ENCODE results near the gene CYB5A.
"Not testable (repeated sequence)": the region's sequence is repeated elsewhere in the genome, so short reads cannot be mapped to it uniquely, and the experiment has no call there.

Gene CYB5A

GRCh38 chr18:74290021-74290420 is 1.7 kb downstream of the CYB5A start:
- Histone ChIP-seq H3K4me3 (ENCODE audit: low read length) (no peak overlapping the region), H3K4me1 (ENCODE audit: insufficient read depth, low read length) (peaks cover 10% of the 10 kb centered on the region), H3K9me3 (ENCODE audit: low read length) (peaks cover 2% of the 10 kb centered on the region)

GRCh38 chr18:74289137-74289536 is 2.6 kb downstream of the CYB5A start:
- Histone ChIP-seq H3K4me1 (ENCODE audit: insufficient read depth, low read length) (peaks cover 19% of the 10 kb centered on the region), H3K27me3 (ENCODE audit: insufficient read depth, low read length) (peaks cover 2% of the 10 kb centered on the region), H2AFZ (ENCODE audit: low read depth, low read length) (no peak overlapping the region), H3K9me3 (ENCODE audit: low read length) (peaks cover 2% of the 10 kb centered on the region), H3K36me3 (ENCODE audit: insufficient read depth, low read length) (no peaks in the 10 kb centered on the region), H3K4me3 (ENCODE audit: low read length) (no peak overlapping the region)

More at GRCh38 chr18:74290021-74290420, 1.7 kb downstream of the CYB5A start:
- no peak overlapping the region for H2AFZ ChIP-seq (ENCODE audit: low read depth, low read length)
- H3K27me3 ChIP-seq (ENCODE audit: insufficient read depth, low read length): peaks cover 6% of the 10 kb centered on the region
- H3K36me3 ChIP-seq (ENCODE audit: insufficient read depth, low read length): no peaks in the 10 kb centered on the region

- no peak overlapping the region for H3K4me3 ChIP-seq (ENCODE audit: low read length)
- no peak overlapping the region for H2AFZ ChIP-seq (ENCODE audit: low read depth, low read length)
- peaks cover 2% of the 10 kb centered on the region for H3K9me3 ChIP-seq (ENCODE audit: low read length)
- peaks cover 22% of the 10 kb centered on the region for H3K4me1 ChIP-seq (ENCODE audit: insufficient read depth, low read length)
- H3K36me3 ChIP-seq (ENCODE audit: insufficient read depth, low read length): no peaks in the 10 kb centered on the region
- H3K27me3 ChIP-seq (ENCODE audit: insufficient read depth, low read length): peaks cover 2% of the 10 kb centered on the region
These were observed 3.0 kb downstream of the CYB5A start for GRCh38 chr18:74288730-74289129.

GRCh38 chr18:74288041-74288440 is 3.7 kb downstream of the CYB5A start:
- H3K4me1 ChIP-seq (ENCODE audit: insufficient read depth, low read length): peaks cover 25% of the 10 kb centered on the region
- H3K4me3 ChIP-seq (ENCODE audit: low read length): no peak overlapping the region
- no peaks in the 10 kb centered on the region for H3K27me3 ChIP-seq (ENCODE audit: insufficient read depth, low read length)
- H2AFZ ChIP-seq (ENCODE audit: low read depth, low read length): no peak overlapping the region
- H3K9me3 ChIP-seq (ENCODE audit: low read length): peaks cover 2% of the 10 kb centered on the region
- no peaks in the 10 kb centered on the region for H3K36me3 ChIP-seq (ENCODE audit: insufficient read depth, low read length)

GRCh38 chr18:74286856-74287255 is 4.9 kb downstream of the CYB5A start:
- H3K36me3 ChIP-seq (ENCODE audit: insufficient read depth, low read length): no peaks in the 10 kb centered on the region
- no peak overlapping the region for H2AFZ ChIP-seq (ENCODE audit: low read depth, low read length)
- H3K9me3 ChIP-seq (ENCODE audit: low read length): no peaks in the 10 kb centered on the region
- no peak overlapping the region for H3K4me3 ChIP-seq (ENCODE audit: low read length)
- H3K27me3 ChIP-seq (ENCODE audit: insufficient read depth, low read length): no peaks in the 10 kb centered on the region
- H3K4me1 ChIP-seq (ENCODE audit: insufficient read depth, low read length): peaks cover 22% of the 10 kb centered on the region

GRCh38 chr18:74286106-74286855 is 5.5 kb downstream of the CYB5A start:
- Histone ChIP-seq H2AFZ (ENCODE audit: low read depth, low read length) (no peak overlapping the region), H3K4me1 (ENCODE audit: insufficient read depth, low read length) (peaks cover 25% of the 10 kb centered on the region), H3K9me3 (ENCODE audit: low read length) (no peaks in the 10 kb centered on the region), H3K27me3 (ENCODE audit: insufficient read depth, low read length) (no peaks in the 10 kb centered on the region), H3K36me3 (ENCODE audit: insufficient read depth, low read length) (no peaks in the 10 kb centered on the region), H3K4me3 (ENCODE audit: low read length) (no peak overlapping the region)

- not testable (repeated sequence) for H3K4me3 ChIP-seq (ENCODE audit: low read length); H3K9me3 ChIP-seq (ENCODE audit: low read length); H2AFZ ChIP-seq (ENCODE audit: low read depth, low read length); H3K27me3 ChIP-seq (ENCODE audit: insufficient read depth, low read length); H3K36me3 ChIP-seq (ENCODE audit: insufficient read depth, low read length)
- H3K4me1 ChIP-seq (ENCODE audit: insufficient read depth, low read length): peaks cover 30% of the 10 kb centered on the region
These were observed 6.2 kb downstream of the CYB5A start for GRCh38 chr18:74285583-74285982.

GRCh38 chr18:74284980-74285355 is 6.8 kb downstream of the CYB5A start:
- H3K4me3 ChIP-seq (ENCODE audit: low read length): no peak overlapping the region
- H3K27me3 ChIP-seq (ENCODE audit: insufficient read depth, low read length): no peaks in the 10 kb centered on the region

GRCh38 chr18:74284191-74284979 is 7.4 kb downstream of the CYB5A start:
- H3K36me3 ChIP-seq (ENCODE audit: insufficient read depth, low read length): no peaks in the 10 kb centered on the region
- no peaks in the 10 kb centered on the region for H3K9me3 ChIP-seq (ENCODE audit: low read length)
- no peak overlapping the region for H3K4me3 ChIP-seq (ENCODE audit: low read length)
- H3K27me3 ChIP-seq (ENCODE audit: insufficient read depth, low read length): no peaks in the 10 kb centered on the region
- peaks cover 30% of the 10 kb centered on the region for H3K4me1 ChIP-seq (ENCODE audit: insufficient read depth, low read length)
- peak overlapping the region; percentile 6 for H2AFZ ChIP-seq (ENCODE audit: low read depth, low read length)

More at GRCh38 chr18:74284980-74285355, 6.8 kb downstream of the CYB5A start:
- Histone ChIP-seq H3K36me3 (ENCODE audit: insufficient read depth, low read length) (no peaks in the 10 kb centered on the region), H3K4me1 (ENCODE audit: insufficient read depth, low read length) (peaks cover 30% of the 10 kb centered on the region), H2AFZ (ENCODE audit: low read depth, low read length) (peak overlapping the region; percentile 6), H3K9me3 (ENCODE audit: low read length) (no peaks in the 10 kb centered on the region)

- Histone ChIP-seq H2AFZ (ENCODE audit: low read depth, low read length) (no peak overlapping the region), H3K4me1 (ENCODE audit: insufficient read depth, low read length) (peaks cover 30% of the 10 kb centered on the region), H3K27me3 (ENCODE audit: insufficient read depth, low read length) (no peaks in the 10 kb centered on the region)
These were observed 8.1 kb downstream of the CYB5A start for GRCh38 chr18:74283646-74284045.

GRCh38 chr18:74282755-74283554 is 8.8 kb downstream of the CYB5A start:
- Histone ChIP-seq H3K9me3 (ENCODE audit: low read length) (no peaks in the 10 kb centered on the region), H3K4me1 (ENCODE audit: insufficient read depth, low read length) (peaks cover 30% of the 10 kb centered on the region), H2AFZ (ENCODE audit: low read depth, low read length) (no peak overlapping the region), H3K36me3 (ENCODE audit: insufficient read depth, low read length) (no peaks in the 10 kb centered on the region), H3K27me3 (ENCODE audit: insufficient read depth, low read length) (no peaks in the 10 kb centered on the region), H3K4me3 (ENCODE audit: low read length) (no peak overlapping the region)

More at GRCh38 chr18:74283646-74284045, 8.1 kb downstream of the CYB5A start:
- Histone ChIP-seq H3K9me3 (ENCODE audit: low read length) (no peaks in the 10 kb centered on the region), H3K4me3 (ENCODE audit: low read length) (no peak overlapping the region), H3K36me3 (ENCODE audit: insufficient read depth, low read length) (no peaks in the 10 kb centered on the region)

- H3K4me1 ChIP-seq (ENCODE audit: insufficient read depth, low read length): peaks cover 30% of the 10 kb centered on the region
- no peak overlapping the region for H2AFZ ChIP-seq (ENCODE audit: low read depth, low read length)
- H3K4me3 ChIP-seq (ENCODE audit: low read length): no peak overlapping the region
- H3K27me3 ChIP-seq (ENCODE audit: insufficient read depth, low read length): no peaks in the 10 kb centered on the region
- H3K36me3 ChIP-seq (ENCODE audit: insufficient read depth, low read length): no peaks in the 10 kb centered on the region
- no peaks in the 10 kb centered on the region for H3K9me3 ChIP-seq (ENCODE audit: low read length)
These were observed 9.6 kb downstream of the CYB5A start for GRCh38 chr18:74281980-74282754.
